ENCODE results near the gene BMPER. TPM values are rescaled to one million over a fixed set of nuclear protein-coding genes. Genes with fewer than 3 reads are reported as not detected.
A peak's percentile ranks its signal among the peaks of the same experiment; 100 is the strongest.

The BMPER gene
- total and polyA plus RNA-seq, 2 experiments from 2014 or later = 40.5 to 97.3 TPM

DNA sequence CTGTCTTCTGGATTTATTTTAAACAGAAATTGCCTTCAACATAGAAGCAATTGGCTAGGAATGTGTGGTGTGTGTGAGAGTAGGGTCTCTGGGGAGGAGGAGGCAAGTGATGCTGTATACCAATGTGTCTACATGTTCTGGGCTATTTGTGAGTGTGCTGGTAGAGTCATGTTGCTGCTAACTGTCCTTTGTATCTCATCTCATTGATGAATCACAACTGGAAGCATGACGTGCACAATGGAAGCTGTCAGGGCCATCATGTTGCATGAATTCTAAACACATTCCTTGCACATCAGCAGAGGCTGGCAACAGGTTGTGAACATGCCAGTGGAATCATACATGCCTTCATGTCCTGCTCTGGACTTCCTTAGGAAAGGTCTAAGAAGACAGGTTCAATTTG is 199.7 kb downstream of the BMPER start:
- Histone ChIP-seq H3K27me3 (replicated peaks; ENCODE audit: insufficient read depth) (no peaks in the 10 kb centered on the region), H3K4me1 (ENCODE audit: insufficient read depth) (peaks cover 27% of the 10 kb centered on the region), H3K9me3 (ENCODE audit: low read depth) (no peaks in the 10 kb centered on the region), H3K27ac (no peak overlapping the region), H4K20me1 (ENCODE audit: insufficient read depth) (no peaks in the 10 kb centered on the region), H3K4me3 (no peak overlapping the region), H2AFZ (no peak overlapping the region), H3K36me3 (ENCODE audit: low read depth) (peaks cover 14% of the 10 kb centered on the region), H3K79me2 (ENCODE audit: insufficient read depth) (peaks cover 23% of the 10 kb centered on the region), H3F3A (ENCODE audit: insufficient read depth) (peaks cover 35% of the 10 kb centered on the region), H3K9me2 (ENCODE audit: insufficient read depth) (no peaks in the 10 kb centered on the region), H3K4me2 (ENCODE audit: unreplicated experiment) (no peak overlapping the region), H3K9ac (no peak overlapping the region)
- no peak for TF ChIP-seq EZH2phosphoT487 (IDR thresholded peaks at IDR 0.05; ENCODE audit: insufficient read depth, low read depth)
- DNase-seq = peak; percentile 45
- WGBS, 2 experiments (ENCODE audit: low coverage in 1 of 2, low lambda C conversion rate in 2 of 2, missing lambda C conversion rate in 2 of 2) = 77 to 90% methylated on average over 1 of the region's 1 CpG
- in situ Hi-C loops (cut with MboI) = no loop called here

DNA sequence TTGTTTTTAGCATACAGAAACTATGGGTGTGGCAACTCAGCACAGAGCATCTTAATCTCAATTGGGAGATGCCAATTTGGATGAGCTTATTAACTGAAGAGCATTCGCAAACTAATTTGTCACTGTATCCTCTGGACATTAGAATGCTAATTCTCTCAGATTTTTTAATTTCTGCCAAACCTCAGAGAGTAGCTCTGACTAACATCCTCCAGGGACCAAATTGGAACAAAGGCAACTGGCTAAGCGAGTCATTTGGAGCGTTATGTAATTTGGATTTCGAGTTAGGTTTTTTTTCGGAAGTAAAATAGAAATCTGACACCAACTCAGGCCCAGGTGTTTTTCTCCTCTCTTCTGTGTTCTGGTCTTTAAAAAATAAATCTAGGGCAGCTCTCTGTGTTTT is 201.9 kb downstream of the BMPER start:
- peaks cover 33% of the 10 kb centered on the region for H3K79me2 ChIP-seq (ENCODE audit: insufficient read depth)
- in situ Hi-C loops (cut with MboI) = no loop called here
- no peak overlapping the region for H3K9ac ChIP-seq
- H2AFZ ChIP-seq = no peak overlapping the region
- peak overlapping the region; percentile 36 for H3K4me2 ChIP-seq (ENCODE audit: unreplicated experiment)
- TF ChIP-seq EZH2 (IDR thresholded peaks at IDR 0.05; ENCODE audit: insufficient read depth, poor library complexity, severe bottlenecking) (no peak), EZH2phosphoT487 (IDR thresholded peaks at IDR 0.05; ENCODE audit: insufficient read depth, low read depth) (no peak)
- peaks cover 27% of the 10 kb centered on the region for H3K4me1 ChIP-seq (ENCODE audit: insufficient read depth)
- no peaks in the 10 kb centered on the region for H3K9me3 ChIP-seq (ENCODE audit: low read depth)
- H3K9me2 ChIP-seq (ENCODE audit: insufficient read depth) = no peaks in the 10 kb centered on the region
- 3 to 4% methylated on average over 5 of the region's 5 CpGs for WGBS, 2 experiments (ENCODE audit: low coverage in 1 of 2, low lambda C conversion rate in 2 of 2, missing lambda C conversion rate in 2 of 2)
- H3K4me3 ChIP-seq = 0 out of 2 replicates have a peak overlapping the region, but pooled peaks have one; percentile 11
- peaks cover 7% of the 10 kb centered on the region for H3K36me3 ChIP-seq (ENCODE audit: low read depth)
- peak overlapping the region; percentile 41 for H3K27ac ChIP-seq
- peak; percentile 91 for DNase-seq
- H3F3A ChIP-seq (ENCODE audit: insufficient read depth) = peaks cover 35% of the 10 kb centered on the region
- no peaks in the 10 kb centered on the region for H4K20me1 ChIP-seq (ENCODE audit: insufficient read depth)
- no peaks in the 10 kb centered on the region for H3K27me3 ChIP-seq (replicated peaks; ENCODE audit: insufficient read depth)

DNA sequence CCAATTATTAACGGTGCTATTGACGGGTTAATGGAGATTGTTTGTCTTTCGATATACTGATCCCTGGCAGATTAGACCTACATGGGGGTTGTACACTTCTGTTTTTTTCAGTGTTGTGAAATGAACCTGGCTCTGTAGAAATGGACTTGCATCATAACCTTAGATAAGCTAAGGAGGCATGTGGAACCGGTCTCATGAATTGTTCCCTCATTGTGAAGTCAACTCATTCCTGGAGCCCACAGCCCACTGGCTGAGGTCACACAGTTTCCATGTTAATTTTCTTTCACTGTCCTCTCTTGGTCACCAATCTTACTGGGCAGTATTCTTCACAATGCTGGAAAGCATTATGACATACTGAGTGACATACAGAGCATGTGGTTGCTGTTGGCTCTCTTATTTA is 202.8 kb downstream of the BMPER start:
- WGBS, 2 experiments (ENCODE audit: low coverage in 1 of 2, low lambda C conversion rate in 2 of 2, missing lambda C conversion rate in 2 of 2) = 77 to 79% methylated on average over 4 of the region's 4 CpGs
- Histone ChIP-seq H3K4me2 (ENCODE audit: unreplicated experiment) (no peak overlapping the region), H3K9me3 (ENCODE audit: low read depth) (no peaks in the 10 kb centered on the region), H3K4me3 (no peak overlapping the region), H3K27ac (peak overlapping the region; percentile 41), H3K27me3 (replicated peaks; ENCODE audit: insufficient read depth) (no peaks in the 10 kb centered on the region), H2AFZ (no peak overlapping the region), H3K4me1 (ENCODE audit: insufficient read depth) (peaks cover 27% of the 10 kb centered on the region), H3F3A (ENCODE audit: insufficient read depth) (peaks cover 35% of the 10 kb centered on the region), H4K20me1 (ENCODE audit: insufficient read depth) (no peaks in the 10 kb centered on the region), H3K79me2 (ENCODE audit: insufficient read depth) (peaks cover 31% of the 10 kb centered on the region), H3K9ac (no peak overlapping the region), H3K36me3 (ENCODE audit: low read depth) (0 out of 2 replicates have a peak, but pooled peaks cover 3% of the 10 kb centered on the region), H3K9me2 (ENCODE audit: insufficient read depth) (no peaks in the 10 kb centered on the region)
- peak; percentile 67 for DNase-seq
- no peak for TF ChIP-seq EZH2phosphoT487 (IDR thresholded peaks at IDR 0.05; ENCODE audit: insufficient read depth, low read depth)
- TF ChIP-seq EZH2 (IDR thresholded peaks at IDR 0.05; ENCODE audit: insufficient read depth, poor library complexity, severe bottlenecking) = no peak
- in situ Hi-C loops (cut with MboI) = no loop called here

DNA sequence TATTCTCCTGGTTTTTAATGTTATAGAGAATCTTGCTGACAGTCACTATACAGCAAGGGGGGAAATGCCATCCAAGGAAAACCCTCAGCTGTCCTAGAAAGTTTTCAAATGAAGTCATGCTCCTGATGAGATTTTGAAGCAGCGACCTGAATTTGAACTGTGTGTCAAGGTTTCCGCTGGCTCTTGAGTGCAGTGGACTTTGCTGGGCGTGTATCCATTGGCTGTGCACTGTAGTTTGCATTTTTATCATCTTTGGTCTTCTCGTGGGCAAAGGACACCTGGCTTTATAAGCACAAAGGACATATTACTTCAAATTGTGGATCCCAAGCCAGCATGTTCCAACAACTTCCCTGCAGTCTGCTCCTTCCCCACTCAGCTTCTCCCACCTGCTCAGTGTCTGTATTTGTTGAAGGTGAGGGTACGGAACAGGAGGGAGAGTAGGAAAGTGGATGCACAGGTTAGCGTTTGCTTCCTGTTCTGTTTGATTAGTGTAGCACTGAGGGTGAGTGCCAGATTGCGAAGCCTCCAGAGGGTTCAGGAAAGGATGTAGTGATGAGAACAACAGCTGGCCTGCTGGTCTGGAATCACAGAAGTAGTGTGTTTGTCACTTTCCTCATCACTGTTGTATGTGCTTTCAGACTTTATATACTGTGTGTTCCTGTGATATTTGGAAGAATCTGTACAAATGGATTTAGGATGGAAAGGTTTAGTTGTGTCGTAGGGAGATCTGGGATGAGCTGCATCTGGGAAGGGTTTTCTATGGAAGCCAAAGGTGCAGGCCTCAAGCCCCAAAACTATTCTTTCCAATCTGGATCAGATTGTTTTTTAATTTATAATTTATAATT is 204.8 kb downstream of the BMPER start:
- H3K9me2 ChIP-seq (ENCODE audit: insufficient read depth) = no peaks in the 10 kb centered on the region
- no peaks in the 10 kb centered on the region for H3K9me3 ChIP-seq (ENCODE audit: low read depth)
- H3K4me2 ChIP-seq (ENCODE audit: unreplicated experiment) = no peak overlapping the region
- WGBS, 2 experiments (ENCODE audit: low coverage in 1 of 2, low lambda C conversion rate in 2 of 2, missing lambda C conversion rate in 2 of 2) = 81 to 83% methylated on average over 8 of the region's 8 CpGs
- H3K4me1 ChIP-seq (ENCODE audit: insufficient read depth) = peaks cover 27% of the 10 kb centered on the region
- H3K4me3 ChIP-seq = no peak overlapping the region
- H2AFZ ChIP-seq = no peak overlapping the region
- no peak overlapping the region for H3K9ac ChIP-seq
- H4K20me1 ChIP-seq (ENCODE audit: insufficient read depth) = no peaks in the 10 kb centered on the region
- H3K36me3 ChIP-seq (ENCODE audit: low read depth) = 0 out of 2 replicates have a peak, but pooled peaks cover 10% of the 10 kb centered on the region
- peaks cover 35% of the 10 kb centered on the region for H3F3A ChIP-seq (ENCODE audit: insufficient read depth)
- no peak overlapping the region for H3K27ac ChIP-seq
- H3K79me2 ChIP-seq (ENCODE audit: insufficient read depth) = peaks cover 45% of the 10 kb centered on the region
- DNase-seq = no peak
- H3K27me3 ChIP-seq (replicated peaks; ENCODE audit: insufficient read depth) = no peaks in the 10 kb centered on the region
- in situ Hi-C loops (cut with MboI) = no loop called here
- TF ChIP-seq EZH2phosphoT487 (IDR thresholded peaks at IDR 0.05; ENCODE audit: insufficient read depth, low read depth) (no peak), EZH2 (IDR thresholded peaks at IDR 0.05; ENCODE audit: insufficient read depth, poor library complexity, severe bottlenecking) (no peak)
